Activated CD4-positive, alpha-beta T cell treated with anti-CD3 and anti-CD28 coated beads, Interleukin-2, amount 50 U/mL, for 4 hours (primary cell): ENCODE data around the gene RAD54L.
"Not testable (repeated sequence)": the region's sequence is repeated elsewhere in the genome, so short reads cannot be mapped to it uniquely, and the experiment has no call there.

ENCODE experiments used
- DNase-seq, 2 experiments: peaks; one replicate each; pipeline ENCODE4 v3.0.0-alpha.2; 2020

RAD54L gene

GRCh38 chr1:46247436-46248121 is at the start of gene RAD54L:
TSS of gene RAD54L (plus strand) at chr1:46247763. CDS start at chr1:46248406, 643 bp downstream.
- peak; percentile 97 for DNase-seq

- peak; percentile 62 to 63 for DNase-seq
Measured at GRCh38 chr1:46197964-46198811, 49.4 kb upstream of the RAD54L start, which contains the start of gene POMGNT1. TSS of gene POMGNT1 (minus strand) at chr1:46198434. CDS start at chr1:46197821, 613 bp downstream.

- DNase-seq: no peak
Measured at GRCh38 chr1:46199233-46199749, 48.3 kb upstream of the RAD54L start.

GRCh38 chr1:46203738-46204405 is 43.7 kb upstream of the RAD54L start:
- DNase-seq: no peak

GRCh38 chr1:46204406-46204742 is 43.2 kb upstream of the RAD54L start:
- no peak for DNase-seq

- DNase-seq: no peak
Measured at GRCh38 chr1:46205141-46205540, 42.4 kb upstream of the RAD54L start.

- DNase-seq: no peak
Measured at GRCh38 chr1:46205791-46206190, 41.8 kb upstream of the RAD54L start.

GRCh38 chr1:46206399-46206798 is 41.2 kb upstream of the RAD54L start:
- DNase-seq: no peak

GRCh38 chr1:46210561-46210960 is 37.0 kb upstream of the RAD54L start:
- DNase-seq: no peak

GRCh38 chr1:46211051-46211450 is 36.5 kb upstream of the RAD54L start:
- DNase-seq: no peak

GRCh38 chr1:46215504-46215903 is 32.1 kb upstream of the RAD54L start:
- no peak for DNase-seq

- DNase-seq: no peak
Measured at GRCh38 chr1:46218443-46218842, 29.1 kb upstream of the RAD54L start.

- no peak for DNase-seq
Measured at GRCh38 chr1:46219551-46220520, 27.7 kb upstream of the RAD54L start.

GRCh38 chr1:46220808-46221207 is 26.8 kb upstream of the RAD54L start:
- no peak for DNase-seq

GRCh38 chr1:46221749-46222148 is 25.8 kb upstream of the RAD54L start:
- DNase-seq: no peak

GRCh38 chr1:46223055-46223454 is 24.5 kb upstream of the RAD54L start:
- DNase-seq: not testable (repeated sequence)

GRCh38 chr1:46223472-46223943 is 24.1 kb upstream of the RAD54L start:
- DNase-seq: peak; percentile 47 to 50

GRCh38 chr1:46224966-46225365 is 22.6 kb upstream of the RAD54L start:
- DNase-seq: no peak

- DNase-seq: not testable (repeated sequence)
Measured at GRCh38 chr1:46231231-46231630, 16.3 kb upstream of the RAD54L start.

- no peak for DNase-seq
Measured at GRCh38 chr1:46236882-46237281, 10.7 kb upstream of the RAD54L start.

- DNase-seq: not testable (repeated sequence)
Measured at GRCh38 chr1:46238865-46239264, 8.7 kb upstream of the RAD54L start.

GRCh38 chr1:46241733-46242132 is 5.8 kb upstream of the RAD54L start:
- DNase-seq: not testable (repeated sequence)
